ENCODE data around the gene RALBP1. TPM values are rescaled to one million over a fixed set of nuclear protein-coding genes. Genes with fewer than 3 reads are reported as not detected.
A peak's percentile ranks its signal among the peaks of the same experiment; 100 is the strongest.
"Not testable (repeated sequence)": the region's sequence is repeated elsewhere in the genome, so short reads cannot be mapped to it uniquely, and the experiment has no call there.

RALBP1 gene
- total RNA-seq, 1 donor from 2014 or later = 42.2 TPM

GRCh38 chr18:9474108-9474982 is 968 bp upstream of the RALBP1 start:
- Mint-ChIP-seq H3K27me3 (no peaks in the 10 kb centered on the region), H3K4me1 (ENCODE audit: low read depth) (peaks cover 12% of the 10 kb centered on the region), H3K36me3 (ENCODE audit: insufficient read depth) (peaks cover 3% of the 10 kb centered on the region), H3K27ac (peak overlapping the region; percentile 98), H3K4me3 (ENCODE audit: low read depth) (peak overlapping the region; percentile 89), H3K9me3 (ENCODE audit: low read depth) (no peaks in the 10 kb centered on the region)
- DNase-seq (ENCODE audit: low spot score, unreplicated experiment) = no peak
- TF ChIP-seq, protein P1, sequence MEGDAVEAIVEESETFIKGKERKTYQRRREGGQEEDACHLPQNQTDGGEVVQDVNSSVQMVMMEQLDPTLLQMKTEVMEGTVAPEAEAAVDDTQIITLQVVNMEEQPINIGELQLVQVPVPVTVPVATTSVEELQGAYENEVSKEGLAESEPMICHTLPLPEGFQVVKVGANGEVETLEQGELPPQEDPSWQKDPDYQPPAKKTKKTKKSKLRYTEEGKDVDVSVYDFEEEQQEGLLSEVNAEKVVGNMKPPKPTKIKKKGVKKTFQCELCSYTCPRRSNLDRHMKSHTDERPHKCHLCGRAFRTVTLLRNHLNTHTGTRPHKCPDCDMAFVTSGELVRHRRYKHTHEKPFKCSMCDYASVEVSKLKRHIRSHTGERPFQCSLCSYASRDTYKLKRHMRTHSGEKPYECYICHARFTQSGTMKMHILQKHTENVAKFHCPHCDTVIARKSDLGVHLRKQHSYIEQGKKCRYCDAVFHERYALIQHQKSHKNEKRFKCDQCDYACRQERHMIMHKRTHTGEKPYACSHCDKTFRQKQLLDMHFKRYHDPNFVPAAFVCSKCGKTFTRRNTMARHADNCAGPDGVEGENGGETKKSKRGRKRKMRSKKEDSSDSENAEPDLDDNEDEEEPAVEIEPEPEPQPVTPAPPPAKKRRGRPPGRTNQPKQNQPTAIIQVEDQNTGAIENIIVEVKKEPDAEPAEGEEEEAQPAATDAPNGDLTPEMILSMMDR (IDR thresholded peaks at IDR 0.05; ENCODE audit: unreplicated experiment) = no peak

DNA sequence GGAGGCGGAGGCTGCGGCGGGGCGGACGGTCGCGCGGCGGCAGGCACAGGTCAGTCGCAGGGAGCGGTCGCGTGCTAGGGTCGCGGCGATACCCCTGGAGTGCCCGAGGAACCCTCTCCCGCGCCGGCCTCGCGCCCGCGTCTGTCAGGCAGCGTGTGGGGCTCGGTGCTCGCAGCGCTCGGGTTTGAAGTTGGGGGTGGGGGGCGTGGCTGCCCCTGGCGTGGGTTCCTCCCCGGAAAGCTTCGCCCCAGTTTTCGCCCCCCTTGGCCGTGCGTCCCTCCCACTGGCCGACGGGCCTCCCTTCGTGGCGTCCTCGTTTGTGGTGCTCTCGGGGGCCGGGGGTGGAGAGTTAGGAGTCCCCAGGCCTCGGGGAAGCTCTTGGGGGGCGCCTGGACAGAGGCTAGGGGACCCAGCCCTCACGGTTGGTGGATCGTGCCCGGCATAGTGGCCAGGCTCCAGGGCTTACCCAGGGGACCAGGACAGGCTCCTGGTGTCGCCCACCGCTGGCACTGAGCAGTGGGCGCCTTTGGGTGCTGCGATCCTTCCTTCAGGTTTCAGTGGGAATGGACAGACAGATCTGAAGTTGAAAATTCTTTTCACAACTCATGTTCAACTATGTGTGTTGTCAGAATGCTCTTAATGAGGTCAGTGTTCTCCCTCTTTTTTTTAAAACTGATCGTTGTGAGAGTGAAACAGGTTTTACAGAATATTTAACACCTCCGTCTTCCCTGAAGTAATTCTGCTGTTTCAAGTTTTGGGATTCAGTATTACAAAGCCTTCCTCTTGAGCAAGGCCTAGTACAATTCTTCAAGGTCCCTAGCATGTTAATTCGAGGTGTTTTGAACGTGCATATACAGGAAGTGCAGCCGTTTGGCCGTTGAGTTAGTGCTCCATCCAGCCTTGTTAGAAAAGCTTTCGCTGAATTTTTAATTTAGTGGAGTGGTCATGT is 604 bp downstream of the RALBP1 start:
- Mint-ChIP-seq H3K9me3 (ENCODE audit: low read depth) (no peaks in the 10 kb centered on the region), H3K4me3 (ENCODE audit: low read depth) (peak overlapping the region; percentile 89), H3K36me3 (ENCODE audit: insufficient read depth) (peaks cover 8% of the 10 kb centered on the region), H3K27ac (peak overlapping the region; percentile 62), H3K4me1 (ENCODE audit: low read depth) (peaks cover 12% of the 10 kb centered on the region), H3K27me3 (no peaks in the 10 kb centered on the region)
- no peak for DNase-seq (ENCODE audit: low spot score, unreplicated experiment)
- TF ChIP-seq, protein P1 (IDR thresholded peaks at IDR 0.05; ENCODE audit: unreplicated experiment) = no peak

DNA sequence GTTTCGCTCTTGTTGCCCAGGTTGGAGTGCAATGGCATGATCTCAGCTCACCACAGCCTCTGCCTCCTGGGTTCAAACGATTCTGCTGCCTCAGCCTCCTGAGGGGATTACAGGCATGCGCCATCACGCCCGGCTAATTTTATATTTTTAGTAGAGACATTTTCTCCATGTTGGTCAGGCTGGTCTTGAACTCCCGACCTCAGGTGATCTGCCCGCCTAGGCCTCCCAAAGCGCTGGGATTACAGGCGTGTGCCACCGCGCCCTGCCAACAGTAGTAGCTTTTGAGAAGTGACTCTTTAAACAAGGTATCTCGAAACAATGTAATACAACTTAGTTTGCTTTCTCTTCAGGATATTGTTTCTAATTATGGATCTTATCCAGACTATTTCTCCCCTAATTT is 1.6 kb downstream of the RALBP1 start:
- H3K4me3 Mint-ChIP-seq (ENCODE audit: low read depth) = peak overlapping the region; percentile 32
- not testable (repeated sequence) for H3K27ac Mint-ChIP-seq; H3K27me3 Mint-ChIP-seq; H3K9me3 Mint-ChIP-seq (ENCODE audit: low read depth); DNase-seq (ENCODE audit: low spot score, unreplicated experiment); H3K36me3 Mint-ChIP-seq (ENCODE audit: insufficient read depth)
- H3K4me1 Mint-ChIP-seq (ENCODE audit: low read depth) = peaks cover 12% of the 10 kb centered on the region

- peaks cover 8% of the 10 kb centered on the region for H3K36me3 Mint-ChIP-seq (ENCODE audit: insufficient read depth)
- H3K4me1 Mint-ChIP-seq (ENCODE audit: low read depth) = peaks cover 12% of the 10 kb centered on the region
- no peaks in the 10 kb centered on the region for H3K27me3 Mint-ChIP-seq
- TF ChIP-seq, protein P1 (IDR thresholded peaks at IDR 0.05; ENCODE audit: unreplicated experiment) = no peak
- H3K27ac Mint-ChIP-seq = no peak overlapping the region
- H3K9me3 Mint-ChIP-seq (ENCODE audit: low read depth) = no peaks in the 10 kb centered on the region
- no peak for DNase-seq (ENCODE audit: low spot score, unreplicated experiment)
- H3K4me3 Mint-ChIP-seq (ENCODE audit: low read depth) = no peak overlapping the region
Observed at GRCh38 chr18:9477509-9477908, 2.2 kb downstream of the RALBP1 start.

- no peak for DNase-seq (ENCODE audit: low spot score, unreplicated experiment)
- H3K27me3 Mint-ChIP-seq = no peaks in the 10 kb centered on the region
- no peak overlapping the region for H3K4me3 Mint-ChIP-seq (ENCODE audit: low read depth)
- H3K9me3 Mint-ChIP-seq (ENCODE audit: low read depth) = no peaks in the 10 kb centered on the region
- no peak overlapping the region for H3K27ac Mint-ChIP-seq
- peaks cover 12% of the 10 kb centered on the region for H3K4me1 Mint-ChIP-seq (ENCODE audit: low read depth)
- H3K36me3 Mint-ChIP-seq (ENCODE audit: insufficient read depth) = peaks cover 10% of the 10 kb centered on the region
- TF ChIP-seq, protein P1 (IDR thresholded peaks at IDR 0.05; ENCODE audit: unreplicated experiment) = no peak
Observed at GRCh38 chr18:9478545-9478944, 3.2 kb downstream of the RALBP1 start.

Data from progenitor cell of endocrine pancreas (in vitro differentiated cells).